ENCODE results near the gene RCSD1. TPM values are rescaled to one million over a fixed set of nuclear protein-coding genes. Genes with fewer than 3 reads are reported as not detected.

The RCSD1 gene
- total RNA-seq, 1 donor from 2014 or later: 32.7 TPM

DNA sequence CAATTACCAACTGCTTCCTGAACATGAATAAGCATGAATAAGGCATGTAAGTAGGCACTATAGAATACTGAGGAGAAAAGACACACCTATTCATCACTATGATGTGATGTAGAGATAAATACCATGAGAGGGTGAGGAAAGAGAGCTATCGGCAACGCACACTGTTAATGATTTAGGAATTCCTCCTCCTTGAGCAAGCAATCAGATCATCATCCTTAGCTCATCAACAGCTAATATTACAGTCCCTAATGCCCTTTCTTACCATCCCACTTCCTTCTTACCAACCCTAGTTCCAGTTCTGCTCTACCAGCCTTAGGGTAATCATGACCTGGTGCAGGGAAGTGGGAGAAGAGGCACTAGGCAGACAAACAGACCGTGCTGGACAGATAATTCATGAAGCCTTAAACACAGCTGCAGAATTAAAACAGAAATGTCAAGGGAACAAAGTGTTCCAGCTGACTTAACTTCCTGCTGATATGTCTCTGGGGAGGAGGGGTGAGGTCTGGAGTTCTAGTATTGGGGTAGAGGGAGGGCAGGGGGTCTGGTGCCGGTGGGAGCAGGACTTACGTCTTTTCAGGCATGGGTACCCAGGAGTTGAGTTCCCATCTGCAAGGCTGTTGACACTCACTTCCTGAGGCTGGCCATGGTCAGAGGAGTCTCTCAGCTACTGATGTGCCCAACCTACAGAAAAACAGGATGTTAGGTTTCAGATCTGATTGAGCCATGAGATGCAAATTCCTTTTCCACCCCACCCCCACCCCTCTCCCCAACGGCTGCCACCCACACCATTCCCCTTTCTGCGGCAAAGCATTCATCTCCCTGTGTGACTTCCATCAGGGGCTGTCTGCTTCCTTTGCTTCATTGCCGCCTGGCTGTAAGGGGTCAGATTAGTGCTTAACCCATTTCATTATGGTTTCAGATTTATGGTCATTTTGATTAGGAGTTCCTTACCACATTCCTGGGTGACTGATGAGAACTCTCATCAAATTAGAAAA is 12.6 kb upstream of the RCSD1 start:
- DNase-seq (ENCODE audit: low spot score): peak; percentile 82
- intact Hi-C loops (cut with DNase I): no loop called here

DNA sequence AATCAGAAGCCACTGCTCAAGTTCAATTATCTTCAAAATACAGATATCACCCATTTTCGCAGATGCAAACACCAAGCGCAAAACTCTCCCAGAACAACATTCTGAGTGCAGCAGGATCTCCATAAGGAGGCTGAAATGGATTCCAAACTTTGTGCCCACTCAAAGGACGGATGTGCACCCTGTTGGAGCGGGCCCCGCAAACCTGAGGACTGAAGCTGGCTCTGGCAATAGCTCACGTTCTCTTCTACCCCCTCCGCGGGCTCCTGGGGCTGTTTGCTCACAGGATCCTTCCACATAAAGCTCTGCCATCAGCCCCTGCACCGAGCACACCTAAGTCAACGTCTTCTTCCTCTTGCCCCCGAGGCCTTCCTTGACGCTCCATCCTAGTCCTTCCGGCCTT is 11.7 kb upstream of the RCSD1 start:
- intact Hi-C loops (cut with DNase I): no loop called here

DNA sequence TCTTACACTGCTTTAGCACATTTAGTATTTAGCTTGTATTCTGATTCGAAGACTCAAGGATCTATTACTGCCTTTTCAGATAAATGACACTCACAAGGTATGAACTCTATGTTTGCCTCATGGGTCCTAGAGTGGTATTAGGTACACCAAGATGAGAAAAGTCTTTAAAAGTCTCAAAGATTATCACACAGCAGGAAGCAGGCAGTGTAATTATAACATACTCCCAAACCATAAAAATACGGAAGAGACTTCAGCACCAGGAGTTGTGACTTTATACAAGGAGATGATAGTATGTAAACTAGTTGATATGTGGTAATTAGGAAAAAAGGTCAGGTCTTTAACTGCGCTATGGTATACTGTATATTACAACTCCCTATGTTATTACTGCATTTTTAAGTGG is 11.2 kb upstream of the RCSD1 start:
- intact Hi-C loops (cut with DNase I): no loop called here

More for the DNA sequence above, 11.7 kb upstream of the RCSD1 start:
- DNase-seq (ENCODE audit: low spot score): no peak

DNA sequence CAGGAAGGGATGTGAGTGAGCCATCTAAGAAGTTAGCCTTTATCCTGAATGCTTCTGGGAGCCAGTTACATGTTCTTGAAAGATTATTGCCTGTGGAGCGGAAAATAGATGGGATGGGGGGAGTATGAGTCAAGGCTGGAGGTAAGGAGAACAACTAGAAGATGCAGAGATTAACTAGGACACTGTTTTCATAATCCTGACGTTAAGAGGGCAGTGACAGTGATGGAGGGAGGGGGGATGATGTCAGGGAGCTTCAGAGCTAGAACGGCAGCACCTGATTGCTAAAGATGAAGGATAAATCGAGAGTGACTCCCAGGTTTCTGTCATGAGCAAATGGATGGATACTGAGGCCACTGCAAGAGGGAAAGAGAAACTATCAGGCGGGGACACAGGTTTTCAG is 10.0 kb upstream of the RCSD1 start:
- DNase-seq (ENCODE audit: low spot score): no peak
- intact Hi-C loops (cut with DNase I): no loop called here

More for the DNA sequence above, 11.2 kb upstream of the RCSD1 start:
- no peak for DNase-seq (ENCODE audit: low spot score)

DNA sequence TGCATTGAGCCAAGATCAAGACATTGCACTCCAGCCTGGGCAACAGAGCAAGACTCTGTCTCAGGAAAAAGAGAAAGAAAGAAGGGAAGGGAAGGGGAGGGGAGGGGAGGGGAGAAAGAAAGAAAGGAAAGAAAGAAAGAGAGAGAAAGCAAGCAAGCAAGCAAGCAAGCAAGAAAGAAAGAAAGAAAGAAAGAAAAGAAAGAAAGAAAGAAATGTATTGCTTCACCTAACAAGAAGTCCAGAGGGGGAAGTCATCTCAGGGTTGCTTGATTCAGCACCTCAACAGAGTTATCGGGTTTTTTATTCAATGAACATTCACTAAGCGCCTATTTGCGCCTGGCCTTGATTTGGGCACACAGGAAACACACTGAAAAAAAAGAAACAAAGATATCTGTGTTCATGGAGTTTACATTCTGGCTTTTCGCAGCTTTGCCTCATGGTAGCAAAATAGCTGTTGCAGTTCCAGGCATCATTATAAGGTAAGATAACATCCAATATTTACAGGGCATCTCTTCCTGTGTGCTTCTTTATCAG is 8.2 kb upstream of the RCSD1 start:
- intact Hi-C loops (cut with DNase I): no loop called here
- no peak for DNase-seq (ENCODE audit: low spot score)

DNA sequence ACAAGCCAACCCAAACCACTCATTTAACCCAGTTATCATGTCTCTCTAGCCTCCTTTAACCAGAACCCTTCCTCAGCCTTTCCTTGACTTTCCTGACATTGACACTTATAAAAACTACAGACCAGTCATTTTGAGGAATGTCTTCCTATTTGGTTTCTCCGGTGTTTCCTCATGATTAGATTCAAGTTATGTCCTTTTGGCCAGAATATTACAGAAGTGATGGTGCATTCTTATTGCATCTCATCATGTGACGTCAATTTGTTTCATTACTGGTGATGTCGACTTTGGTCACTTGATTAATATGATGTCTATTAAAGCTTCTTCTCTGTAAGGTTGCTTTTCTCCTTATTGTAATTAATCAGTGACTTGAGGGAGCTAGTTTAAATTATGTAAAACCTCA is 6.1 kb upstream of the RCSD1 start:
- no peak for DNase-seq (ENCODE audit: low spot score)
- intact Hi-C loops (cut with DNase I): no loop called here

DNA sequence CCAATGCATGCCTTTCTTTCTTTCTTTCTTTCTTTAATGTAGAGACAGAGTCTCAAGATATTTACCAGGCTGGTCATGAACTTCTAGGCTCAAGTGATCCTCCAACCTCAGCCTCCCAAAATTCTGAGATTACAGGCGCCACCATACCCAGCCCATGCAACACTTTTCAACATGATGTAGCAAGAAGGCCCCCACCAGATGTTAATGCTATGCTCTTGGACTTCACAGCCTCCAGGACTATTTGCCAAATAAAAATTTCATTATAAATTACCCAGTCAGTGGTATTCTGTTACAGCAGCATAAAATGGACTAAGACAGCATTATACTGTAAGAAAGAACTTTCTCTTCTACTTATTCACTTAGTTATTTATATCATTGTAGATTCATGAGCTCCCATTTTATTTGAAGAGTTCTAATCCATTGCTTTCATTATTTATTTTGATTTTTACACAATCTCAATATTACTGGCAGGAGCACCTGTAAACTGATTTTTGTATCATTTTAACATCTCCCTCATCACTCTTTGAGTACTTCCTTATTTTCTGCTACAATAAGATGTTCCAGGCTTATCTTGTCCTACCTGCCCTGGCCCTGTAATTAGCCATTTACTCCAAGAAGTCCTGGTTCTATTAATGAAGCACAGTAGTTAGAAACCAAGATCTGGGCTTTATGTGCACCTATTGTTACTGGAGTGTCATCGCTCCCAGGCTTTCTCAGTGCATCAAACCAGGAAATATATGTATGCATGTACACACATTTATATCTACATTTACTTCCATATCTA is 4.8 kb upstream of the RCSD1 start:
- DNase-seq (ENCODE audit: low spot score): no peak
- intact Hi-C loops (cut with DNase I): no loop called here

DNA sequence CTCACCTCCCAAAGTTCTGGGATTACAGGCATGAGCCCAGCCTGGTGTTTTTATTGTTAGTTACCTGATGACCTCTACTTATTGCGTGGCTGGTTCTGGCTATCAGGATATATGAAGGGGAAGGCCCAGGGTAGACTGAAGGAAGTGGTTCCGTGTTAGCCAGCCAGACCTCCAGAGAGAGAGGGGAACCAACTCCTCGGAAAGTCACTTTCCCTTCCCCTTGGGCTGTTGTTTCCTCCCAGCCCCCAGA is 2.5 kb upstream of the RCSD1 start:
- no peak for DNase-seq (ENCODE audit: low spot score)
- intact Hi-C loops (cut with DNase I): no loop called here

DNA sequence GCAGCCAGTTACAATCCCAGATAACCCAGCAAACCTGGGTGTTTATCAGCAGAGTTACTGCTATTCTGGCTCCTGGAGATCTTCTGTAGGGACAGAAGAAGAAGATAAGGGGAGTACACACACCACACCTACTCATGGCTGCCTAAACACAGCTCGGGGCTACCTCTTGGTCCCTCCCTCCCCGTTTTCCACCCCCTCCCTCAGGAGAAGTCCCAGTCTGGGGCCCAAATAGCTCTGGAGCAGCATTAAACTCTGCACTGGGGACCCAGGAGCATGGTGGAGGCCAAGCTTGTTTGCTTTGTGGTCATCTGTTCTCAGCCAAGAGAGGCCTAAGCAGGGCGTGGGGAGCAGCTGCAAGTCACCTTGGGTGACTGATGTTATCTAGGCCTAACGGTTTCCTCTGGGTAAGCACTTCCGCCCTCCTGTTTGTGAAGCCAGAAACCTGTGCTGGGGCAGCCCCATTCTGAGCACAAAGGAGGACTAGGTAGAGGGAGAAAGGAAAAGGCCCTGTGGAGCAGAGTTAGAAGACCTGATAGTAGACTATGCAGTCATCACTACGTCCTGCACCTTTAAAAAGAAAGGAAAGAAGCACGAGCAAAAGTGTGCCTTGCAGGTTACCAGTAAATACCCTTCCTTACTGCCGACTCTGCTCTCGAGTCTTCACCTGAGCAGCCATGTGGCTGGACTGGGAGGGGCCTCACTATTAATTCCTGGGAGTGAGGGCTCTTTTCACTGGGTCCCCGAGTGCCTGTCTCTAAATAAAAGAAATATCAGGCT is 2.0 kb upstream of the RCSD1 start:
- intact Hi-C loops (cut with DNase I): no loop called here
- peak; percentile 85 for DNase-seq (ENCODE audit: low spot score)

DNA sequence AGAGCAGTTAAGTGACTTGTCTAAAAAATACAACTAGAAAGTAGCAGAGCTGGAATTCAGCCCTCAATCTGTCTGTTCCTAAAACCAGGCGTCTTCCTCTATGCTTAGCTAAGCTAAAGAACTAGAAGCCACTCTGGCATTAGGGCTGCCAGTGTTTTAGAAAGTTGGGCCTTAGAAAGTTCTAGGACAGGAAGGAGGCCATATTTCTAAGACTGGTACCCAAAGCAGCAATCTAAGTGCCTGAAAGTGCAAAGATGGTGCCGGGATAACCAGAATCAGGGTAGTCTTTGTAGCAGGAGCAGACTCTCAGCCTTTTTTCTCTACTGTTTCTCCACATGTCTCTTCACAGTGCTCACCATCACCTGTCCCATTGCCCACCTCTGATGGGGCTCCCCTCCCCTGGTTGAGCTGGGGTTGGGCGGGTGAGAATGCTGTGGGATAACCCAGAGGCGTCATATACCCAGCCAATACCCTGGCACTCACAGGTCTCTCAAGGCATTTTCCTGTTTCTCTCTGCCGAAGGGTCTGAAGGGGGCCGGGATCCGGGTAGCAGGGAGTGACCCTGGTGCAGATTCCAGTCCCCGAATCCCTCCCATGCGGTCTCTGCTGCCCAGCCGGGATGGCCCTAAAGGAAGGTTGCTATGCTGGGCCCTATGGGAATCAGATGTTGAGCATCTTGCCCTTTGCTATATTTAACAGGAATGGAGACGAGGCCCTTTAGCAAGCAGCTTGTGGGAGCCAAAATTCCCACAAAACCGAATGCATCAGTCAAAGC is 1.1 kb upstream of the RCSD1 start:
- intact Hi-C loops (cut with DNase I): no loop called here
- no peak for DNase-seq (ENCODE audit: low spot score)

DNA sequence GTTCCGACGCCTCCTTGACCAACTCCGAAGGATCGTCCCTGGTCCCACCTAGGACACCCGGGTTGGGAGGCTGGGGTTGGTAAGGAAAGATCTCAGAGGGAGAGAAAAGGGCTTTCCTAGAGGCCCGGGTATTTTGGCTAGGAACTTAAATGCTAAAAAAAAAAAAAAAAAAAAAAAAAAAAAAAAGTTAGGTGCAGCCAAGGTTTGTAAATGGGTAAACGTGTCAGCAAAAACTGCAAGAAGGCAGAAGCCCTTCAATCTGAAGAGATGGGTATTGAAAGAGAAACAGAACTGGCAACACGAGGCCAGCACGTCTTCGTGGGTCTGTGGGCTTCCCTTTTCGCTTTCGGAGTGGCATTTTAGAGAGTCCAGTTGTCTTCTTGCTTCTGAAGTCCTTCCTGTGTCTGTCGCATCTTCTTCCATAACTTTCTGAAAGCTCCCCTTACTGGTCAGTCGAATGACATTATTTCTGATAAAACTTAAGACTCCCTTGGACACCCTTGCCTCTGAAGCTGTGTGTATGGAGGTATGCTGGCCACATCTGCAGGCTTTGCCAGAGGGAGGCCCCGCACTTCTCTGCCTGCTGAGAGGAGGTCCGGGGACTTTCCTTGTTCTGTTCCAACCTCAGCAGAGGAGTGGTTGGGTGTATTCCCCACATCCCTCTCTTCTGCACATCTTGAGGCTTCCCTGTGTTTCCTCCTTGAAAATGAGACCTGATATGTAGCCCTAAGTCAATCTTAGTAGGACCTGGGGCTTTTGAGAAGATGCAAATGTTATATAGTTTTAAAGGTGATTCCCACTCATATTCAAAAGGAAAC is 745 bp downstream of the RCSD1 start:
- no peak for DNase-seq (ENCODE audit: low spot score)
- intact Hi-C loops (cut with DNase I): loop anchor here (2.0 to 5.0 kb wide), 2 partner anchors 37 to 52 kb away; no protein-coding TSS in a partner anchor

DNA sequence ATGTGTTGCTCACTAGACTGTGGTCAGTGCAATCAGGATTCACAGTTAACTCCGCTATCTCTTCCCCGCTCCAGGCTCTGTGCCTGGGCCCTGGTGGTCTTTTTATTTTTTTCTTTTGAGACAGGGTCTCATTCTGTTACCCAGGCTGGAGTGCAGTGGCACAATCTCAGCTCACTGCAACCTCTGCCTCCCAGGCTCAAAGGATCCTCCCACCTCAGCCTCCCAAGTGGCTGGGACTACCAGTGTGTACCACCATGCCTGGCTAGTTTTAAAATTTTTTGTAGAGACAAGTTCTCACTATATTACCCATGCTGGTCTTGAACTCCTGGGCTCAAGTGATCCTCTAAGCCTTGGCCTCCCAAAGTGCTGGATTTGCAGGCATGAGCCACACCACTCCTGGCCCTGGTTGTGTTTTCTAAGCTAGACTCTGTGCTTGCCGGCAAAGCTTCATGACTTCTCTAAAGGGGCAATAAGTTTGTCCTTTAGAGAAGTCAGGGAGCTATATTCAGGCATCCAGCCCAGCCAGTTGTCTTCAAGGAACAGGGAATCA is 1.4 kb downstream of the RCSD1 start:
- intact Hi-C loops (cut with DNase I): loop anchor here (2.0 to 5.0 kb wide), 2 partner anchors 36 to 51 kb away; no protein-coding TSS in a partner anchor
- DNase-seq (ENCODE audit: low spot score): no peak

DNA sequence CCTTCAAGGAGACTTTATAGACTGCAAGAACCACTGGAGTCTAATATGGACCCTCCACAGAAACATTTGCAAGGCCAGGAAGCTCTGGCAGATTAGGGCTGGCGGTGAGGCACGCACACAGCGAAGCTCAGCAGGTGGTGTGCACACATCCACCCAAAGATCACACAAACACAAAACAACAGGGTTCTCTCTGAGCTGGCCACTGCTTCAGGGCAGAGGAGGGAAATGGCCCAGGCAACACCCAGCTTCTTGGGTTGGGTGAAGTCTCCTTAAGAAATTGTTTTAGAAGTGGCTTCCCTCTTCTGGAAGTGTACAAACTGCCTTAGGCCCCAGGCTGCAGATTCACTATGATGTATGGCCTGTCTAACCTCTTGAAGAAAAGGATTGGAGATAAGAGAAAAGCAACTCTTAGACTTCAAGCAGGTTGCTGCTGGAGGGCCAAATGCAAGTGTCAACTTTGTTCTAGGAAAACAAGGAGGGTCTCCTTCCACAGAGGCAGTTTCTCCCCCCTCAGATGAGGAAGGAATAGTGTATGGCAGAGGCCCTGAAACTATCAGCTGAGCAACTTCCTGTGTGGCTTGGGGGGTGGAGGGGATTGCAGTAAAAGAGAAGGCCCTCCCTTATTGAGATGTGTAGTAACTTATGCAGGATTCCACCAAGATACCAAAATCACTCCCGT is 2.0 kb downstream of the RCSD1 start:
- intact Hi-C loops (cut with DNase I): loop anchor here (2.0 to 5.0 kb wide), 2 partner anchors 35 to 51 kb away; no protein-coding TSS in a partner anchor
- no peak for DNase-seq (ENCODE audit: low spot score)

DNA sequence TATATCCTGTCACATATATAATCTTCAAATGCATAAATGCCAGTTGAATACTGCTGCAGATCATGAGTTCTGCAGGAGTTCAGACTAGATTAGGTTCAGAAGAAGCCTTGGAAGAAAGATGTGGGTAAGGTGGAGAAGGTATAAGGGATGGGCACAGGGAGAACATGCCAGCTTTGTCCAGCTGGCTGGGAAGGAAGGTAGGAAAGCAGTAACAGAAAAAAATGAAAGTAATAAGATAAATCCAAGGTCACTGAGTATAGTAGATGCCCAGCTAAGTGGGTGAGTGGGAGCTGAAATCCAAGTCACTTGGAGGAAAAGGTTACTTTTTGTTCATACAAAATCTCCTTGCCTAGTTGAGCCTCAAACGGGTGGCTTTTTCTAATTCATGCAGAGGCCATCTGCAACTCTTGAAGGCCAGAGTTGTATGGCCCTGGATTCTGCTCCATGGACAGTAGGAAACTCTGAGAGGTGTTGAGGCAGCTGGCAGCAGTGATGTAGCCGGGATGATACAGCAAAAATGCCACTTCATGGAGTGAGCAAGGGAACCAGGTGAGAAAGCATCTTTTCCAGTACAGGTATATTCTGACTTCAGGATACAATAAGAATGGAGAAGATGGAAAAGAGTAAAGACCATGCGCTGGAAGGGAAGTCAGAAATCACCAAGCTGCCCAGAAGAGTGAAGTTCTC is 3.4 kb downstream of the RCSD1 start:
- no peak for DNase-seq (ENCODE audit: low spot score)
- intact Hi-C loops (cut with DNase I): loop anchor here (5.0 kb wide), 1 partner anchor 34 kb away; no protein-coding TSS in a partner anchor

DNA sequence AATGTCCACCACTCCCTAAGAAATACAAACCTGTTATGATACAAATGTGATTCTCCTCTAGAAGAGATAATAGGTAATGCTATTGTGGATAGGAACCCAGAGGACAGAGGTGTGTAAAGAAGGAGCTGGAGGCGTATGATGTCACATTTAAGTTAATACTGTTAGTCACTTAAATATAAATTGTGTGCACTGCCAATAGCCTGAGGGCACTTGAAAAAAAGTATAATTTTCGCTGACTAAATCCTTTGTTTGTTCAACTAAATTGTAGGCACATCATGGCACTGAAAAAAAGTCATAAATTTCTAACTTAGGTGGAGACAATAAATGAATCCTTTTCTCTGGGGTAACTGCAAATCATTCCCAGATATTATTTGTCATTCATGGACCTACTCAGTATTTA is 4.4 kb downstream of the RCSD1 start:
- intact Hi-C loops (cut with DNase I): loop anchor here (5.0 kb wide), 1 partner anchor 33 kb away; no protein-coding TSS in a partner anchor
- no peak for DNase-seq (ENCODE audit: low spot score)

DNA sequence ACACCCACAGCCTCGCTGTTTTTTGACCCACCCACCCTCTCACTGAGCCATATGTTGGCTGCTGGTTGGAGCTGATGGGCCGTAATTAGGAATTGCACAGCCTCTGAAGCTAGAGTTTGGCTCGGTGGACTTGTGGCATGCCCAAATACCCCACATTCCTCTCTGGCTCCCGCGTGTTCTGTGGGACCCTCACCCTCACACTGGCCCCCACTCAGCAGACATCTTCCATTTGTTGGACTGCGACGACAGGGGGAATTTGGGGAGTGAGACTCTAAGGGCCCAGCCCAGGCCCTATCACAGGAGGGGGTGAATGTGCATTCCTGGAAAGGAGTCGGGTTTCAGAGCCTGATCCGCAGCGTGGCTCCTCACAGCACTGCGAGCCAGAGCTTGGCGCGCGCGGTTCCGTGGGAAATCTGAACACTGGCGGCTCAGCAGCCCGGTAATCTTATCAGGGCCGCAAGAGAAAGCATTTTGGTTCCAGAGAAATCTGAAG is 5.2 kb downstream of the RCSD1 start:
- intact Hi-C loops (cut with DNase I): loop anchor here (5.0 kb wide), 1 partner anchor 33 kb away; no protein-coding TSS in a partner anchor

More for the DNA sequence above, 5.2 kb downstream of the RCSD1 start:
- DNase-seq (ENCODE audit: low spot score): no peak

Measured in cardiac septum (tissue), 1 donor.